Measurements from ENCODE around the gene TCF4.

DNA sequence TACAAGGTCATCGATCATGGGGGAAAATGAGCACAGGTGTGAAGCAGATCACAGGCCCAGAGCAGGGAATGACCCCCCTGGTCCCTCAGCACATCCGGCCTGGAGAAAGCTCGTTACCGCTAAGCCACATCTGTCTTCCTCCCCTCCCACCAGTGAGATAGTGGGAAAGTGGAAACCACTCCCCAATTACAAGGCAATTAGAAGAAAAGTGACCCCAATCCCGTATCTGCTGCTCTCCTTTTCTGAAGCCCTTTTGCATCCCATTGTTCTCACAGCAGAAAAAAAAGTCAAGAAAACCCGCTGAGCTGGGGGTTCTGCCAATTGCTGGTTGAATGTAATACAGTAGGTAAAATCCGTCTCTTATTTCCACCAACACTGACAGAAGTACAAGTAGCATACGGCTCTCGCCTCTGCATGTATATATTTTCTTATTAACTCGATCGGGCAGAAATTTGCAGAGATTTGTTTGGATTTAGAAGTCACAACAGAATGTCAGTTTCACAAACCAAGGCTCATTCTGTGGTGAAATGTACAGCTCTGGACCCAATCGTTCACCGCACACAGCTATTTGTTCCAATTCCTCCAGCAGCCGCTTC lies 287.0 kb downstream of the TCF4 start:
- TF ChIP-seq, protein P1, sequence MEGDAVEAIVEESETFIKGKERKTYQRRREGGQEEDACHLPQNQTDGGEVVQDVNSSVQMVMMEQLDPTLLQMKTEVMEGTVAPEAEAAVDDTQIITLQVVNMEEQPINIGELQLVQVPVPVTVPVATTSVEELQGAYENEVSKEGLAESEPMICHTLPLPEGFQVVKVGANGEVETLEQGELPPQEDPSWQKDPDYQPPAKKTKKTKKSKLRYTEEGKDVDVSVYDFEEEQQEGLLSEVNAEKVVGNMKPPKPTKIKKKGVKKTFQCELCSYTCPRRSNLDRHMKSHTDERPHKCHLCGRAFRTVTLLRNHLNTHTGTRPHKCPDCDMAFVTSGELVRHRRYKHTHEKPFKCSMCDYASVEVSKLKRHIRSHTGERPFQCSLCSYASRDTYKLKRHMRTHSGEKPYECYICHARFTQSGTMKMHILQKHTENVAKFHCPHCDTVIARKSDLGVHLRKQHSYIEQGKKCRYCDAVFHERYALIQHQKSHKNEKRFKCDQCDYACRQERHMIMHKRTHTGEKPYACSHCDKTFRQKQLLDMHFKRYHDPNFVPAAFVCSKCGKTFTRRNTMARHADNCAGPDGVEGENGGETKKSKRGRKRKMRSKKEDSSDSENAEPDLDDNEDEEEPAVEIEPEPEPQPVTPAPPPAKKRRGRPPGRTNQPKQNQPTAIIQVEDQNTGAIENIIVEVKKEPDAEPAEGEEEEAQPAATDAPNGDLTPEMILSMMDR (optimal IDR thresholded peaks at IDR 0.05 in 1 of 3, IDR thresholded peaks at IDR 0.05 in 1 of 3, conservative IDR thresholded peaks at IDR 0.05 in 1 of 3; ENCODE audit: extremely low read depth in 1 of 3, insufficient read depth in 2 of 3, low read length in 3 of 3): no peak
- TF ChIP-seq EZH2 (IDR thresholded peaks at IDR 0.05; ENCODE audit: low read length): no peak

All from keratinocyte (primary cell).